SKM-1 (cell line): ENCODE data around the gene POP4.
"Not testable (repeated sequence)": the region's sequence is repeated elsewhere in the genome, so short reads cannot be mapped to it uniquely, and the experiment has no call there.

Source experiments
- DNase-seq: peaks from one replicate; lab custom pipeline; 2025; ENCODE audit not compliant: unreplicated experiment; lab: John Stamatoyannopoulos, UW

Gene POP4

GRCh38 chr19:29610574-29611271, 4.6 kb downstream of the POP4 start:
- DNase-seq, result peak; percentile 77

- no peak for DNase-seq
Measured at GRCh38 chr19:29612121-29612520, 6.0 kb downstream of the POP4 start.

GRCh38 chr19:29612801-29613595, 6.9 kb downstream of the POP4 start:
- DNase-seq, result no peak

- DNase-seq, result no peak
Measured at GRCh38 chr19:29614046-29614445, 8.0 kb downstream of the POP4 start.

GRCh38 chr19:29614780-29615179, 8.7 kb downstream of the POP4 start:
- DNase-seq, result no peak

GRCh38 chr19:29615891-29616425, 9.9 kb downstream of the POP4 start:
- DNase-seq, result no peak

- DNase-seq, result no peak
Measured at GRCh38 chr19:29616541-29616940, 10.5 kb downstream of the POP4 start.

GRCh38 chr19:29617366-29618266, 11.5 kb downstream of the POP4 start:
- no peak for DNase-seq

- DNase-seq, result no peak
Measured at GRCh38 chr19:29618434-29618833, 12.4 kb downstream of the POP4 start.

- no peak for DNase-seq
Measured at GRCh38 chr19:29618871-29619270, 12.8 kb downstream of the POP4 start.

GRCh38 chr19:29620931-29621351, 14.9 kb downstream of the POP4 start:
- DNase-seq, result no peak

- DNase-seq, result no peak
Measured at GRCh38 chr19:29622166-29623070, 16.3 kb downstream of the POP4 start.

- DNase-seq, result no peak
Measured at GRCh38 chr19:29623726-29624488, 17.8 kb downstream of the POP4 start.

GRCh38 chr19:29624489-29625185, 18.6 kb downstream of the POP4 start:
- DNase-seq, result no peak

GRCh38 chr19:29625186-29625651, 19.1 kb downstream of the POP4 start:
- no peak for DNase-seq

GRCh38 chr19:29626386-29626785, 20.3 kb downstream of the POP4 start:
- DNase-seq, result no peak

- DNase-seq, result not testable (repeated sequence)
Measured at GRCh38 chr19:29626832-29627231, 20.7 kb downstream of the POP4 start.

GRCh38 chr19:29628661-29629385, 22.7 kb downstream of the POP4 start:
- no peak for DNase-seq
